NCI-H1694 treated with DMSO at 0.1 percent for 48 hours (cell line): ENCODE results near the gene ZBTB8A.
"Not testable (repeated sequence)": the region's sequence is repeated elsewhere in the genome, so short reads cannot be mapped to it uniquely, and the experiment has no call there.

ENCODE experiments used
- DNase-seq: peaks from one replicate; lab custom pipeline; 2025; lab: John Stamatoyannopoulos, UW

Gene ZBTB8A

DNA sequence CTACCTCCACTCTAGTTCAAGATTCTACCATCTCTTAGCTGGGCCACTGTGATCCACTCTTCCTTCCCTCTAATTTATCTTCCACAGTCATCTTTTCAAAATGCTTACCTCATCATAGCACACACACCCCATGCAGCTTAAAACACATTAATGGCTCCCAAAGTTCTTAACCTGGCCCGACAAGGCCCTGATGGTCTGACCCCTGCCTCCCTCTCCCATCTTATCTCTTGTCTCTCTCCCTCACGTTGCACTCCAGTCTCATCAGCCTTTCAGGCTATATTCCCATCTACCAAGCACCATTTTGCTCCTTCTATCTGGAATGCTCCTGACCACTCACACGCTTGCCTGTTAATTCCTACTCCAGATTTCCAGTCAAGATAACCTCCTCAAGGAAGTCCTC is 2.5 kb upstream of the ZBTB8A start:
- no peak for DNase-seq

DNA sequence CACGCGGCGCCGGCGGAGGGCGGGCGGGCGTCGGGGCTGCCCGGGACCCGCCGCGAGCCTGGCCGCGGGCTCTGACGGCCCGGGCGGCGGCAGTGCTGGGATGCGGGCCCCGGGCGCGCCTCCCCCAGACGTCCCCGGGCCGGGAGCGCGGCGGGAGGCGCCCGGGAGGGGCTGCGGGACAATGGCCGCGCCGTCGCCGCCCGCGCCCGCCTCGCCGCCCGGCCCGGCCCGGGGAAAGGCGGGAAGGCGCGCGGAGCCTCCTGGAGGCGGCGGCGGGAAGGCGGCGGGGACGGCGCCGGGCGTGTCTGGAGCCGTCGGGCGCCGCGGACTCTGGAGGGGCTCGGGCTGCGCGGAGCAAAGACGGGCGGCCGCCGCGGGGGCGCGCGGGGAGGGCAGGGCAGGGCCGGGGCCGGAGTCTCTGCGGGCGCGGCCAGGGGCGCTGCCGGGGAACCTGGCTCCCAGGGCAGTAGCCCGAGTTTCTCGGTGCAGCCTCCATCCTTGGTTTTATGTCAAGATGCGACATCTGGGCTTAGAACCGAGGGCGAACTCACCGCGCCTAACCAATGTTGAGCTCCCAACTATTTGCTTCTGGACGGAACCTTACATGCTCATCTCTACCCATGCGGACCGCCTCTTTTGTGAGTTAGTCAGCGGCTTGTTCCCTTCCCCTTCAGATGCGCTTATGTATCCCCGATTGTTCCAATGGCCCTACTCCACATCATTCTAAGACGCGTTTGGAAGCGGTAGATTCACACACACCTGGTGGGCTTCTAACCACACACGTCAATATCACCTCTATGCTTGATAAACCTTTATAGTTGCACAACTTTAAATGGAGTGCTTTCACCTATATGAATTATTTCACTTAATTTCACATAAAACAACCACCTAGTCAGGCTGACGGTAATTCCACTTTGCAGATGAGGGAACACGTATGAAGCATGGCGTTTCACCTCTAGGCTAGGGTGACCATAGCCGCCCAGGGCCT is 651 bp downstream of the ZBTB8A start:
- DNase-seq: peak; percentile 22

DNA sequence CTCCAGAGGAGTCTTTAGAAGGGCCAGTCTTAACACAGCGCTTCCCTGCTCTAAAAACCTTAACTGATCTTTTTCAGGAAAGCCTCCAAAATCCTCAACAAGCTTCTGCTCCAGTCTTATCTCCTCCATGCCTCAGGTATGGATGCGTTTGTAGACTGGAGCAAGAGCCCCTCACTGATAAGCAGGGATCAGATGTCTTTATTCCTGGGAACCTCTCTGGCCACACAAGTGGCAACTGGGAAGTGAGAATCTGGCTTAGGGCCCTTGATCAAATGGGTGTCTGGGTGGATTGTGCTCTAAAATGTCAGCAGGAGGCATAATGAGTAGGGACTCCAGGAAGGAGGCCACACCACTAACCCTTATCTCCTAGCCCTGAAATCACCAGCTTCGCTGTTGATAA is 1.4 kb downstream of the ZBTB8A start:
- no peak for DNase-seq

DNA sequence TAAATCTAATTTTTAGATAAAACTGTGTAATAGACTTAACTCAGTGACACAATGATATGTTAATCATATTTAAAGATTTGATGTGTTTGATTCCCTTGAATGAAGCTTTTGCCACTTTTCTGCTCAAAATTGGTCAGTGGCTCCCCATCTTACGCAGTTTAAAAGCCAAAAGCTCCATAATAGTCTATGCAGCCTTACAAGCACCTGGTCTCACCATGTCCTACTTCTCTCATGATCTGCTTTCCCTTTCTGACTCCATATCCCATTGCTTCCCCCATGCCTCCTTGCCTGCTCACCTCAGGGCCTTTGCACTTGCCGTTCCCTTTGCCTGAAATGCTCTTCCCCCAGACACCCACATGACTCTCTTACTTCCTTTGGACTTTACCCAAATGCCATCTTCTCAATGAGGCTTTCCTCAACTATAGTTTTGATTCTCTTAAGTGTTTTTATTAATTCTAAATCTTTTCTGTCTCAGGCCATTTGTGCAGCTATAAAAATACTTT is 1.9 kb downstream of the ZBTB8A start:
- no peak for DNase-seq

DNA sequence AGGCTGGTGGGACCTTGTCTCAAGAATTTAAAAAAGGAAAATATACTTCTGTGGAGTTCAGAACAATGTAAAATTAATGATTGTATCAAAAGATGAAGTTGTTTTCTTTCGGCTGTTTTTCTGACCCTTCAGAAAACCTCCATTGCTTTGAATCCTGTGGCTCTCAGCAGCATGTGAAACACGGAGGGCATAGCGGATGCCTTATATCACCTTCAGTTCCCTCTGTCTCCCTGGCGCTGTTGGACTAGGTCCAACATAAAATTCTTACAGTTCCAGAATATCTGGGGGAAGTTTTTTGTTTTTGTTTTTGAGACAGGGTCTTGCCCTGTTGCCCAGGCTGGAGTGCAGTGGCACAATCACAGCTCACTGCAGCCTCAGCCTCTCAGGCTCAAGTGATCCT is 7.4 kb downstream of the ZBTB8A start:
- no peak for DNase-seq

DNA sequence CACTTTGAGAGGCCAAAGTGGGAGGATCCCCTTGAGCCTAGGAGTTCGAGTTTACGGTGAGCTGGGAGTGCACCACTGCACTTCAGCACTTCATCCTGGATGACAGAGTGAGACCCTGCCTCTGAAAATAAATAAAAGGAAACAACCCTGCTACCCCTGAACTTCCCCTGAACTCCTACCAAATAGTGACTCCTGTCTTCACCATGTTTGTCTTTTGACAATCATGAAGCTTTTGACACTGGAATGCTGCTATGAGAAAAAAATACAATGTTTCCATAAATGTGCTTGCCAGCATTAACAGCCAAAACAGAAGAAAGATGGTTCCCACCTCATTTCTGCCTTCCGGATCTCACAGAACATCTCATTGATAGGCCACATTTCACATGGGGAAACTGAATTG is 10.4 kb downstream of the ZBTB8A start:
- DNase-seq: no peak

DNA sequence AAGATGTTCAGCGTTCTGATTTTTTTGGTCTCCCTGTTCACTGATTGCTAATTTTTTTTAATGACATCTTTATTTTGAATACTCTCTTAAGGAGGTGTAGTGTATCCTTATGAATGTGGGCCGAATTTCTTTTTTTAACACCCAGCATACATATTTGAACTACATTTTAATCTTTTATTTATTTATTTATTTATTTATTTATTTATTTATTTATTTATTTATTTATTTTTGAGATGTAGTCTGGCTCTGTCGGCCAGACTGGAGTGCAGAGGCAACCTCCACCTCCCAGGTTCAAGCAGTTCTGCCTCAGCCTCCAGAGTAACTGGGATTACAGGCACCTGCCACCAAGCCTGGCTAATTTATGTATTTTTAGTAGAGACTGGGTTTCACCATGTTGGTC is 15.1 kb downstream of the ZBTB8A start:
- DNase-seq: no peak

DNA sequence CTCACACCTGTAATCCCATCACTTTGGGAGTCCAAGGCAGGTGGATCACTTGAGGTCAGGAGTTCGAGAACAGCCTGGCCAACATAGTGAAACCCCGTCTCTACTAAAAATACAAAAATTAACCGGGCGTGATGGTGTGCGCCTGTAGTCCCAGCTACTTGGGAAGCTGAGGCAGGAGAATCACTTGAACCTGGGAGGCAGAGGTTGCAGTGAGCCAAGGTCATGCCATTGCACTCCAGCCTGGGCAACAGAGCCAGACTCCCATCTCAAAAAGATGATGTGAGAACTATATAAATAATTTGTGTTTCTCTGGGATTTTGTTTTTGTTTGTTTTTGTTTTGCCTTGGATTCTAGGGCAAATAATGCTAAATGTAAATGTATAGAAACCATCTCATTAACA is 17.8 kb downstream of the ZBTB8A start:
- DNase-seq: not testable (repeated sequence)

DNA sequence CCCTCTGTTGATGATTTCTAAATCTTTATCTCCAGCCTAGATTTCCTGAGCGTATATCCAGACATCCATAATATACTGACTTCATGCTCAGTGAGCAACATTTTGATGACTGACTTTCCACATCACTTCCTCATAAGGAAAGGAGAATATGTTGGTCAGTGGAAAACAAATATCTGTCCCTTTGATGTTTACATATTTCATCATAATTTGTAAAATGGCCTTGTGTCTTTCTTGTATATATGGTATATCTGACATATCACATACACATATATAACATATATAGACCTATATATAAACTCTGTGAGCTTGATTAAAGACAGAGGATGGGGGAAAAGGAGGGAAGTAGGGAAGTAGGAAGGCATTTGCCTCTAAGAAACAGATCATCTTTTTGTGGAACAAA is 18.6 kb downstream of the ZBTB8A start:
- DNase-seq: no peak

DNA sequence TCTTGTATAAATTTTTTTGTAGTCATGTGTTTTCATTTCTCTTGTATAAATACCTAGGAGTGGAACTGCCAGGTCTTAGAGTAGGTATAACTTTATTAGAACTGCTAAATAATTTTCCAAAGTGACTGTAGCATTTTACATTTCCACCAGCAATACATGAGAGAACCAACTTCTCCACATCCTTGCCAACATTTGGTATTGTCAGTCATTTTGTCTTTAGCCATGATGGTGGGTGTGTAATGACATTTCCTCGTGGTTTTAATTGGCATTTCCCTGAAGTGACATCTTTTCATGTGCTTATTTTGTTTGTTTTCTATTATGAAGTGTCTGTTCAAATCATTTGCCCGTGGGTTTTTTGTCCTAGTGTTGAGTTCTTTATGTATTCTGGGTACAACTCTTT is 29.7 kb downstream of the ZBTB8A start:
- DNase-seq: no peak

DNA sequence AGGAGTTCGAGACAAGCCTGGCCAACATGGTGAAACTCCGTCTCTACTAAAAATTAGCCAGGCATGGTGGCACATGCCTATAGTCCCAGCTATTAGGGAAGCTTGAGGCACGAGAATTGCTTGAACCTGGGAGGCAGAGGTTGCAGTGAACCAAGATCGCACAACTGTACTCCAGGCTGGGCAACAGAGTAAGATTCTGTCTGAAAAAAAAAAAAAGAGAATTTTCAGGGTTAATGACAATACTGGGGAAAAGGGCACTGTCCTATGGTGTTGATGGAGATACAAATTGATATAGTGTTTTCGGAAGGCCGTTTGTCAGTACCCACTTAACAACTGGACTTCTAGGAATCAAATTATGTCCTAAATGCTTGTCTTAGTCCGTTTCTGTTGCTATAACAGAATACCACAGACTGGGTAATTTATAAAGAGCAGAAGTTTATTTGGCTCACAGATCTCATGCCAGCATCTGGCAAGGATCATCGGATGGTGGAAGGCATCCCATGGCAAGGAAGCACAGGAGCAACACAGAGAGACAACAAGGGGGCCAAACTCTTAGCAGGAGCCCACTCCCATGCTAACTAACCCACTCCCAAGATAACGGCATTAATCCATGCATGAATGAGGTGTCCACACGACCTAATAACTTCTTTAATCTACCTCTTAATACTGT is 41.3 kb downstream of the ZBTB8A start:
- no peak for DNase-seq

DNA sequence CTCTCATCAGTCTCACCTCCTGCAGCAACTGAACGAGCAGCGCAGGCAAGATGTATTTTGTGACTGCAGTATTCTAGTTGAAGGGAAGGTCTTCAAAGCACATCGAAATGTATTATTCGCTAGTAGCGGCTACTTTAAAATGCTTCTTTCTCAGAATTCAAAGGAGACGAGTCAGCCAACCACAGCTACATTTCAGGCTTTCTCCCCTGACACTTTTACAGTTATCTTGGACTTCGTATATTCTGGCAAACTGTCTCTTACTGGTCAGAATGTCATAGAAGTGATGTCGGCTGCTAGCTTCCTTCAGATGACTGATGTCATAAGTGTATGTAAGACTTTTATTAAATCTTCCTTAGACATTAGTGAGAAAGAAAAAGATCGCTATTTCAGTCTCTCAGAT is 53.7 kb downstream of the ZBTB8A start:
- DNase-seq: no peak

DNA sequence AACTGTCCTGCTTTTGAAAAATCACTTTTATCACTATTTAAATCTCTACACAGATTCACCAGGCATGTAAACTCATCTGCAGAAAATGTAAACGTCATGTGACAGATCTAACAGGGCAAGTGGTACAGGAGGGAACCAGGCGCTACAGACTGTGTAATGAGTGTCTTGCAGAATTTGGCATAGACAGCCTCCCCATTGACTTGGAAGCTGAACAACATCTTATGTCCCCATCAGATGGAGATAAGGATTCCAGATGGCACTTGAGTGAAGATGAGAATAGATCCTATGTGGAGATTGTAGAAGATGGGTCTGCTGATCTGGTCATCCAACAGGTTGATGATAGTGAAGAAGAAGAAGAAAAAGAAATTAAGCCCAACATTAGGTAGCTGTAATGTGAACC is 60.8 kb downstream of the ZBTB8A start:
- DNase-seq: no peak

DNA sequence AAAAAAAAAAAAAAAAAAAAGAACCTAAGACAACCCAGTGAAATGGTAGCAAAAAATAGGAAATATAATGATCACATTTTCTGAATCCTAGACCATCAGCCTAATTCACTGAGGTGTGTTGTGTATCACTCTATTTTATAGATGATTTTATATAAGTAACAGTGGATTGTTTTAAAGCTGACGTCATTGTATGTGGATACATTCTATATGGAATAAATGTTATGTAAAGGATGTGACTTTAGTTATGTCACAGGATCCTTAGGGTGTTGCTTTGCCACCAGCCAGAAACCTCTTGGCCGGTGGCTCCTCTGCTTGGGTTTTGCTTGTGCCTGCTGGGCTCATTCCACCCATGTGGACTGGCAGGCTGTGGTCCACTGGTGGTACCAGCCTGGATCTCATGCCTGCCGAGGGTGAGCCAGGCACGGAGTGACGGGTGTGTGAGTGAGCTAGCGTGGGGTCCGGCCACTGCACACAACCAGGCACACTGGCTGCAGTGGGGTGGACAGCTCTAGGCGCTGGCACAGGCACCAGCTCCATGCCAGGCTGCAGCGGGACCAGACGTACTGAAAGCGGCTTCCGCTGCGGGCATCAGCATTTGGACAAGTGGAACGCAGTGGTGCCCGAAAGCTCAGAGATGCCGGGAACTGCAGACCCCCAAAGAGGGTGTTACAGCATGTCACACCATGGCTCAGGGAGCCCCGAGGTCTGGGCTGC is 66.6 kb downstream of the ZBTB8A start:
- DNase-seq: no peak

DNA sequence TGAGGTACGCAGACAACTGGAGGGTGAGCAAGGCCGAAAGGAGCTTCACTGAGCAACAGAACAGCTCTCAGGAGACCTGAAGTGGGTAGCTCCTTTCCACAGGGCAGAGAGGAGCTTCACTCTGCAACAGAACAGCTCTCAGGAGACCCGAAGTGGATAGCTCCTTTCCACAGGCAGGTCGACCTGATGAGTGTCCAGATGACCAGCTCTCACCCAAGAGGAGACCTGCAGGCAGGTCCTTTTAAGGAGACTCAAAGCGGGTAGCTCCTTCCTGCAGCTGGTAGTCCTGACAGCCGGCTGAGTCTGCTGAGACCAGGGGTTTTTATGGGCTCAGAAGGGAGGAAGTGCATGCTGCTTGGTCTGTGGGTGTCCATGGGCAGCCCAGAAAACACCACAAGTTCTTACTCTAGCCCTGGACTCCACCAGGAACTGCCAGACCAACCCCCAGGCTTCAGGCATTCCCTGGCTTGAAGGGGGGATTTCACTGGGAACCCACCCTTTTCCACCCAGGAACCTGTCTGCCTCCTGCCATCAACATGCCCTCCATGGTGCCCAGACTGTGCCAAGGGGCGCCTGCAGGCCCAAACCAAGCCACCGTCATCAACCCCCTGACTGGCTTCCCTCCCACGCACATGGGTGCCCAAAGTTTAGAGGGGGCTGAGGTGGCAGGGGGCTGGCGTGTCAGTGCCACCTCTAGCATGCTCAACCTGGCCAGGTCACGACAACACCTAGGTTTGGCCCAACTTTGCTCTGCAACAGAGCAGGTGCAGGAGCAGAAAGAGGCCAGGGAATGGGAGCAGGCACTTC is 67.5 kb downstream of the ZBTB8A start:
- DNase-seq: no peak

DNA sequence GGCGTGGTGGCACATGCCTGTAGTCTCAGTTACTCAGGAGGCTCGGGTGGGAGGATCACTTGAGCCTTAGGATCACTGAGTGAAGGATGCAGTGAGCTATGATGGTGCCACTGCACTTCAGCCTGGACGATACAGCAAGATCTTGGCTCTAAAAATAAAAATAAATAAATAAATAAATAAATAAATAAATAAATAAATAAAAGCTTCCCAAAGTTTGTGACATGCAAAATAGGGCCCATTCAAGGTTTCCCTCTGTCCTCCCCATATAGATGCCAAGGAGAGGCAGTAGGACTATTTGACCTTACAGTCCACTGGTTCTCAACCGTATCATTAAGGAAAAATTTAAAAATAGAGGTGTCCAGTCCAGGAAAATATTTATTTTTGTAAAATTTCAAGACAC is 70.0 kb downstream of the ZBTB8A start:
- DNase-seq: no peak

DNA sequence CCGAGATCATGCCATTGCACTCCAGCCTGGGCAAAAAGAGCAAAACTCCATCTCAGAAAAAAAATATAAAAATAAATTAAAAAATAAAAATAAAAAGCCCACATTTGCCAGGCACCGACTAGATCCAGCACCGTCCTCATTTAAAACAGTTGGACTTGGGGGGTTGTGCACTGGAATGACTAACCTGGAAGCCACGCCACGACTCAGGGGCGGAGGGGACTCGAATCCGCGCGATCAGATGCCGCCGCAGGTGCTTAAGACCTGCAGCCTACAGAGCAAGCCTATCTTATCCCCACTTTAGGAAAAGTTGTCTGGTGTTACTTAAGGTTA is 72.6 kb downstream of the ZBTB8A start:
- no peak for DNase-seq

DNA sequence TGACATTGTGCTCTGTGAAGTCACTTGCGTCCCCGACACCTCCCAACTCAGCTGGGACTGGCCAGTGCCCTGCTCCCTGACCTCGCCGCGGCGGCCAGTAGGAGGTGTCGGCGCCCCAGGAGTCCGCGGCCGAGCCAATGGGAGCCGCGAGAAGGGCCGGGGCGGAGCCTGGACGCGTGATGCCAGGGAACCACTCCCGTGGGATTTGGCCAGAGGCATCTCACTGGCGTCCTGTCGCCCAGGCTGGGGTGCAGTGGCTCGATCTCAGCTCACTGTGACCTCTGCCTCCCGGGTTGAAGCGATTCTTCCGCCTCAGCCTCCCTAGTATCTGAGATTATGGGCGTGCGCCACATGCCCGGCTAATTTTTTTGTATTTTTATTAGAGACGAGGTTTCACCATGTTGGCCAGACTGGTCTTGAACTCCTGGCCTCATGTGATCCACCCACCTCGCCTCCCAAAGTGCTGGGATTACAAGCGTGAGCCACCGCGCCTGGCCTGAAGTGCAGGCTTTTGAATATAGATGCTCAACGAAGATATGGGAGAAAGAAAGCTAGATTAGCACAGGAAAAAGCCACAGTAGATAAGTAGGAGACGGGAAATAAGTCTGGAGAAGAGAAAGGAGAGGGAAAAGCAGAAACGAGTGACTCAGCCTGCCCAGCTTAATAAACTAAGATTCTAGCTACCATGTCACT is 73.1 kb downstream of the ZBTB8A start:
- DNase-seq: peak; percentile 44

DNA sequence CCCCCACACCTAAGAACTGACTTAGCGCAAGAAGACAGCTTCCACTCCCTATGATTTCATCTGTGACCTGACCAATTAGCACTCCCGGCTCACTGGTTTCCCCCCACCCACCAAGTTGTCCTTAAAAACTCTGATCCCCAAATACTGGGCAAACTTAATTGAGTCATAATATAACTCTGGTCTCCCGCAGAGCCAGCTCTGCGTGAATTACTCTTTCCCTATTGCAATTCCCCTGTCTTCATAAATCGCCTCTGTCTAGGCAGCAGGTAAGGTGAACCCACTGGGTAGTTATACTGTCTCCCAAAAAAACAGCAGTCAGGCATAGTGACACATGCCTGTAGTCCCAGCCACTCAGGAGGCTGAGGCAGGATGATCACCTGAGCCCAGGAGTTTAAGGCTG is 74.2 kb downstream of the ZBTB8A start:
- no peak for DNase-seq

DNA sequence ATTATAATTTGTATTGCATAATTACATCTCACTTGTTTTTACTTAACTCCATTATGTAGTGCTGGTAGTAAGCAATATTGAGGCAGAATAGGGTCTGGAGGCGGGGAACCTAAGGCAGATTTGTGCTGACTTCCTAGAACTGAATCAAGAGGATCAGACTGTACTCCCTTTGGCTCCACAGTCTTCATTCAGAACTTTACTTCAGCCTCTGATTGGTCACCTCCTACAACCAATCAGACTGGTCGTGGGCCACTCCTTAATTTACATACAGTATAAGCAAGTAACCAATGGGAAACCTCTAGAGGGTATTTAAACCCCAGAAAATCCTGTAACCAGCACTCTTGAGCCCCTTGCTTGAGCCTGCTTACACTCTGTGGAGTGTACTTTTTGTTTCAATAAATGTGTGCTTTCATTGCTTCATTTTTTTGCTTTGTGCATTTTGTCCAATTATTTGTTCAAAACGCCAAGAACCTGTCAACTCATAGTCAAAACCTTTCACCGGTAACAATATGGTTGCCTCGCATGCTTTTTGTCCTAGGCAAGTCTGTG is 79.5 kb downstream of the ZBTB8A start:
- DNase-seq: no peak
